MM.1S (cell line): ENCODE data around the gene OLIG1.

Experiments
- DNase-seq: peaks from one replicate; pipeline ENCODE4 v3.0.0-alpha.2; 2015
- H2AFZ ChIP-seq: fragments of 300-600 bp; sonication (generic); 2 replicates; pipeline ENCODE4 v1.6.0; 2016; ENCODE audit warnings: antibody characterized with exemption, low read length
- H3F3A ChIP-seq: fragments of 300-600 bp; sonication (generic); 2 replicates; pipeline ENCODE4 v1.6.1; 2016; ENCODE audit warnings: mild to moderate bottlenecking, antibody characterized with exemption, low read length, moderate library complexity, mixed read lengths; ENCODE audit not compliant: insufficient read depth
- H3K27ac ChIP-seq: fragments of 300-600 bp; sonication (generic); 2 replicates; pipeline ENCODE4 v1.5.1; 2016; ENCODE audit warnings: mild to moderate bottlenecking, low read length
- H3K27me3 ChIP-seq: fragments of 300-600 bp; sonication (generic); replicated peaks from 2 replicates; pipeline ENCODE4 v1.6.0; 2016; ENCODE audit warnings: low read length; ENCODE audit not compliant: insufficient read depth
- H3K36me3 ChIP-seq: fragments of 300-600 bp; sonication (generic); replicated peaks from 2 replicates; pipeline ENCODE4 v1.6.1; 2016; ENCODE audit warnings: mild to moderate bottlenecking, low read length, mixed read lengths; ENCODE audit not compliant: insufficient read depth
- H3K4me1 ChIP-seq: fragments of 300-600 bp; sonication (generic); 2 replicates; pipeline ENCODE4 v1.6.1; 2016; ENCODE audit warnings: low read length, mixed read lengths
- H3K4me2 ChIP-seq: fragments of 300-600 bp; sonication (generic); 2 replicates; pipeline ENCODE4 v1.6.0; 2016; ENCODE audit warnings: low read depth, low read length
- H3K4me3 ChIP-seq: fragments of 300-600 bp; sonication (generic); 2 replicates; pipeline ENCODE4 v1.5.1; 2016; ENCODE audit warnings: low read length, mixed read lengths
- H3K79me2 ChIP-seq: fragments of 300-600 bp; sonication (generic); 2 replicates; pipeline ENCODE4 v1.6.1; 2016; ENCODE audit warnings: mixed run types, low read length, mixed read lengths
- H3K9ac ChIP-seq: fragments of 300-600 bp; sonication (generic); 2 replicates; pipeline ENCODE4 v1.6.1; 2016; ENCODE audit warnings: low read length, mixed read lengths
- H3K9me2 ChIP-seq: fragments of 300-600 bp; sonication (generic); replicated peaks from 2 replicates; pipeline ENCODE4 v1.6.1; 2016; ENCODE audit warnings: mild to moderate bottlenecking, low read length, mixed read lengths; ENCODE audit not compliant: insufficient read depth
- H3K9me3 ChIP-seq: fragments of 300-600 bp; sonication (generic); replicated peaks from 2 replicates; pipeline ENCODE4 v1.6.1; 2016; ENCODE audit warnings: mild to moderate bottlenecking, low read length, mixed read lengths; ENCODE audit not compliant: insufficient read depth
- H4K20me1 ChIP-seq: fragments of 300-600 bp; sonication (generic); 2 replicates; pipeline ENCODE4 v1.6.1; 2016; ENCODE audit warnings: mild to moderate bottlenecking, low read length, moderate library complexity, mixed read lengths; ENCODE audit not compliant: insufficient read depth
- EZH2 ChIP-seq: fragments of 300-600 bp; sonication (generic); optimal IDR thresholded peaks from 2 replicates; pipeline ENCODE3; 2017; ENCODE audit warnings: low read depth, mild to moderate bottlenecking, antibody characterized with exemption, low read length, mixed read lengths
- EZH2phosphoT487 ChIP-seq: fragments of 300-600 bp; sonication (generic); IDR thresholded peaks from 2 replicates; pipeline ENCODE4 v1.6.1; 2018; ENCODE audit warnings: antibody characterized with exemption, low read length
- TF ChIP-seq, protein P1 (sequence below): fragments of 300-600 bp; sonication (generic); IDR thresholded peaks from 2 replicates; pipeline ENCODE4 v1.5.1; 2016; ENCODE audit warnings: antibody characterized with exemption, low read length, mixed read lengths

OLIG1 gene

DNA sequence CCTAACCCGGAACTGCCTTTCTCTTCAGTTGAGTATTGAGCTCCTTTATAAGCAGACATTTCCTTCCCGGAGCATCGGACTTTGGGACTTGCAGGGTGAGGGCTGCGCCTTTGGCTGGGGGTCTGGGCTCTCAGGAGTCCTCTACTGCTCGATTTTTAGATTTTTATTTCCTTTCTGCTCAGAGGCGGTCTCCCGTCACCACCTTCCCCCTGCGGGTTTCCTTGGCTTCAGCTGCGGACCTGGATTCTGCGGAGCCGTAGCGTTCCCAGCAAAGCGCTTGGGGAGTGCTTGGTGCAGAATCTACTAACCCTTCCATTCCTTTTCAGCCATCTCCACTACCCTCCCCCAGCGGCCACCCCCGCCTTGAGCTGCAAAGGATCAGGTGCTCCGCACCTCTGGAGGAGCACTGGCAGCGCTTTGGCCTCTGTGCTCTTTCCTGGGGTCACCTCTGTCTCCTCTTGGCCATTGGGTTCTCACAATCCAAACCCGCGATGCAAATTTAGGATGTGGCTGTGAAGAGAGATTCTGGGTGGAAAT, 40.5 kb upstream of the OLIG1 start:
- no peaks in the 10 kb centered on the region for H3K36me3 ChIP-seq
- no peaks in the 10 kb centered on the region for H3K4me1 ChIP-seq
- H3K79me2 ChIP-seq: no peaks in the 10 kb centered on the region
- no peak overlapping the region for H3K4me3 ChIP-seq
- H3K9me3 ChIP-seq: no peaks in the 10 kb centered on the region
- no peaks in the 10 kb centered on the region for H4K20me1 ChIP-seq
- H3F3A ChIP-seq: no peaks in the 10 kb centered on the region
- H3K4me2 ChIP-seq: peak overlapping the region; percentile 40; the same call in 1 of the 2 replicates
- H2AFZ ChIP-seq: 0 out of 2 replicates have a peak overlapping the region, but pooled peaks have one; percentile 27
- no peak overlapping the region for H3K27ac ChIP-seq
- peaks cover 43% of the 10 kb centered on the region for H3K27me3 ChIP-seq
- H3K9me2 ChIP-seq: no peaks in the 10 kb centered on the region
- no peak for DNase-seq
- TF ChIP-seq EZH2 (no peak), EZH2phosphoT487 (no peak)
- TF ChIP-seq, protein P1, sequence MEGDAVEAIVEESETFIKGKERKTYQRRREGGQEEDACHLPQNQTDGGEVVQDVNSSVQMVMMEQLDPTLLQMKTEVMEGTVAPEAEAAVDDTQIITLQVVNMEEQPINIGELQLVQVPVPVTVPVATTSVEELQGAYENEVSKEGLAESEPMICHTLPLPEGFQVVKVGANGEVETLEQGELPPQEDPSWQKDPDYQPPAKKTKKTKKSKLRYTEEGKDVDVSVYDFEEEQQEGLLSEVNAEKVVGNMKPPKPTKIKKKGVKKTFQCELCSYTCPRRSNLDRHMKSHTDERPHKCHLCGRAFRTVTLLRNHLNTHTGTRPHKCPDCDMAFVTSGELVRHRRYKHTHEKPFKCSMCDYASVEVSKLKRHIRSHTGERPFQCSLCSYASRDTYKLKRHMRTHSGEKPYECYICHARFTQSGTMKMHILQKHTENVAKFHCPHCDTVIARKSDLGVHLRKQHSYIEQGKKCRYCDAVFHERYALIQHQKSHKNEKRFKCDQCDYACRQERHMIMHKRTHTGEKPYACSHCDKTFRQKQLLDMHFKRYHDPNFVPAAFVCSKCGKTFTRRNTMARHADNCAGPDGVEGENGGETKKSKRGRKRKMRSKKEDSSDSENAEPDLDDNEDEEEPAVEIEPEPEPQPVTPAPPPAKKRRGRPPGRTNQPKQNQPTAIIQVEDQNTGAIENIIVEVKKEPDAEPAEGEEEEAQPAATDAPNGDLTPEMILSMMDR: no peak
- H3K9ac ChIP-seq: no peak overlapping the region

DNA sequence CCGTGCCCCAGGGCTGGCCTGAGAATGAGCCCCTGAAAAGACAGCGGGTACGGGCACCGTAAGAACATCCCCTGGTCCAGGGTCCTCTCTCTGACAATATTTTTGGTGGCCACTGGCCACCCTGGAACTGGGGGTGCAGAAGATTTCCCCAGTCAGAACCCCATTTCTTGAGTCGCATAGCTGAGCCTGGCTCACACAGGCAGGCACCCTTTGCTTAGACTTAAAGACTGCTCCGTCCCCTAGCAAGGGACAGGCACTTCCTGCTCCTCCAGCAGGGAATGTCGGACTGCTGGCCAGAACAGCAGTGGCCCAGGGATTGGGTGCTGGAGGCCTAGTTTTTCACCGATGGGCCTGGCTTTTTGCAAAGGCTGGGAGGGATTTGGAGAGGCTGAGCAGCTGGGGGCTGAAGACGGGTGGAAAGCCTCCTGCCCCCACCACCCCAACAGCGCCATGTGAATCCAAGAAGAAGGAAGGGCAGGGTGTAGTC, 39.9 kb upstream of the OLIG1 start:
- Histone ChIP-seq H3F3A (no peaks in the 10 kb centered on the region), H3K9me3 (no peaks in the 10 kb centered on the region), H3K4me2 (no peak overlapping the region), H3K4me1 (no peaks in the 10 kb centered on the region), H3K9me2 (no peaks in the 10 kb centered on the region), H3K4me3 (no peak overlapping the region), H3K27ac (no peak overlapping the region), H4K20me1 (no peaks in the 10 kb centered on the region), H3K36me3 (no peaks in the 10 kb centered on the region), H3K9ac (no peak overlapping the region), H2AFZ (no peak overlapping the region), H3K79me2 (no peaks in the 10 kb centered on the region), H3K27me3 (peaks cover 37% of the 10 kb centered on the region)
- no peak for DNase-seq
- TF ChIP-seq EZH2phosphoT487 (no peak), EZH2 (no peak)
- TF ChIP-seq, protein P1: no peak

DNA sequence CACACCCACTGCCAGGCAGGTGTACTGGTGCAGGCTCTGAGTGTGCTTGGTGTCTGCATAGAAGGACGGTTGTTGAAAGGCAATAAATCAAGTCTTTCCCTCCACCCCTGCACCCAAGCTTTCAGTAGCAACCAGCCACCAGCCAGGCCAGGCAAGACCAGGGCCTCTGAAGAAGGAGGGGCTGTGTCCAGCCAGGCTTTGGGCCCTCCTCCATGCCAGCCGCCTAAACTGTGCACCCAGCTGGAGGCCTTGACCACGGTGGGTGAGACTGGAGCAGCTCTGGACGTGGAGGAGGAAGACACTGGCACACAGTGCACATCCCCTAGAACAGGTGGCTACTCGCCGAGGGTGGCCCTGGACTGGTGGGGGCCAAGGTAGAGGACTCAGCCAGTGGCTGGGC, 39.3 kb upstream of the OLIG1 start:
- Histone ChIP-seq H3K27me3 (peaks cover 31% of the 10 kb centered on the region), H3K36me3 (no peaks in the 10 kb centered on the region), H3K4me3 (no peak overlapping the region), H3K9me2 (no peaks in the 10 kb centered on the region), H3K4me1 (no peaks in the 10 kb centered on the region), H3K9me3 (no peaks in the 10 kb centered on the region), H3K27ac (no peak overlapping the region), H2AFZ (no peak overlapping the region), H3K4me2 (no peak overlapping the region), H3K9ac (no peak overlapping the region), H3F3A (no peaks in the 10 kb centered on the region), H3K79me2 (no peaks in the 10 kb centered on the region), H4K20me1 (no peaks in the 10 kb centered on the region)
- TF ChIP-seq, protein P1: no peak
- TF ChIP-seq EZH2: no peak
- no peak for DNase-seq
